Thoracic aorta (tissue), 2 donors: ENCODE measurements around the gene SAT2. TPM values are rescaled to one million over a fixed set of nuclear protein-coding genes. Genes with fewer than 3 reads are reported as not detected.

Experiments used
- ATAC-seq: fragments of 150-250 bp; one replicate; pipeline ENCODE4 v1.8.0; 2017; ENCODE audit warnings: low read depth; ENCODE audit not compliant: insufficient number of reproducible peaks, low FRiP score
- DNase-seq: peaks from one replicate; pipeline ENCODE4 v3.0.0-alpha.2; 2020; ENCODE audit warnings: low spot score
- H3K27ac ChIP-seq, 2 donors: fragments of 200-600 bp; sonication (generic); 1 replicate in 1 of 2; 2 replicates in 1 of 2; pipeline ENCODE4 v1.5.1; 2016; ENCODE audit warnings: mild to moderate bottlenecking in 2 of 2, moderate library complexity in 2 of 2
- H3K27me3 ChIP-seq: fragments of 200-600 bp; sonication (generic); replicated peaks from 2 replicates; pipeline ENCODE4 v1.6.0; 2016; ENCODE audit warnings: mild to moderate bottlenecking; ENCODE audit not compliant: insufficient read depth
- H3K36me3 ChIP-seq: fragments of 200-600 bp; sonication (generic); one replicate; pipeline ENCODE4 v1.5.1; 2016
- H3K4me1 ChIP-seq, 2 donors: fragments of 200-600 bp; sonication (generic); 1 replicate in 1 of 2; 2 replicates in 1 of 2; pipeline versions ENCODE4 v1.5.1 to v1.6.0; 2016; ENCODE audit warnings: low read depth in 2 of 2, mild to moderate bottlenecking in 1 of 2; ENCODE audit not compliant: control insufficient read depth in 1 of 2
- H3K4me3 ChIP-seq: fragments of 200-600 bp; sonication (generic); 2 replicates; pipeline ENCODE4 v1.5.1; 2016; ENCODE audit warnings: mild to moderate bottlenecking
- H3K9me3 ChIP-seq: fragments of 200-600 bp; sonication (generic); 2 replicates; pipeline ENCODE4 v1.5.1; 2016
- CTCF ChIP-seq: fragments of 200-600 bp; sonication (generic); IDR thresholded peaks from one replicate; pipeline ENCODE4 v1.5.1; 2019; ENCODE audit warnings: antibody characterized with exemption
- total RNA-seq, 2 donors: library from RNA; depleted of rRNA; stranded (reverse); fragments of >200 nt; gene quantifications; one replicate each; pipeline versions ENCODE4 v1.1.0 to v1.2.3, GENCODE V29; 2016

SAT2 gene
- total RNA-seq, 2 donors from 2014 or later, result 29.8 to 30.9 TPM

GRCh38 chr17:7590743-7591142, 36.9 kb downstream of the SAT2 start:
- no peak for DNase-seq
- Histone ChIP-seq H3K27me3 (no peaks in the 10 kb centered on the region), H3K36me3 (peaks cover 40% of the 10 kb centered on the region), H3K9me3 (no peaks in the 10 kb centered on the region), H3K4me1 (peaks cover 0 to 22% of the 10 kb centered on the region in 2 donors), H3K27ac (no peak overlapping the region), H3K4me3 (no peak overlapping the region)
- no peak for TF ChIP-seq CTCF
- ATAC-seq, result no peak

GRCh38 chr17:7589891-7590691, 37.5 kb downstream of the SAT2 start, which contains the start of gene SOX15:
TSS of gene SOX15 (minus strand) at chr17:7590094. CDS start at chr17:7589676, 418 bp downstream.
- TF ChIP-seq CTCF, result no peak
- Histone ChIP-seq H3K36me3 (peaks cover 34% of the 10 kb centered on the region), H3K27me3 (no peaks in the 10 kb centered on the region), H3K9me3 (no peaks in the 10 kb centered on the region), H3K27ac (peak within 1 kb of the TSS; percentile 44 to 50), H3K4me3 (peak within 1 kb of the TSS; percentile 75), H3K4me1 (peaks cover 0 to 22% of the 10 kb centered on the region in 2 donors)
- DNase-seq (no peak), ATAC-seq (no peak)

- no peak for DNase-seq
- Histone ChIP-seq H3K9me3 (no peaks in the 10 kb centered on the region), H3K4me1 (peaks cover 6 to 26% of the 10 kb centered on the region in 2 donors), H3K36me3 (peaks cover 30% of the 10 kb centered on the region), H3K4me3 (peak overlapping the region; percentile 75), H3K27ac (peak overlapping the region; percentile 44 to 50), H3K27me3 (no peaks in the 10 kb centered on the region)
- peak; percentile 54 for ATAC-seq
- TF ChIP-seq CTCF, result peak; percentile 90
Observed at GRCh38 chr17:7589204-7589868, 38.3 kb downstream of the SAT2 start.

GRCh38 chr17:7588553-7589203, 38.9 kb downstream of the SAT2 start:
- Histone ChIP-seq H3K4me1 (peaks cover 8 to 29% of the 10 kb centered on the region in 2 donors), H3K9me3 (no peaks in the 10 kb centered on the region), H3K36me3 (peaks cover 23% of the 10 kb centered on the region), H3K27me3 (no peaks in the 10 kb centered on the region), H3K27ac (peak overlapping the region; percentile 44 to 50), H3K4me3 (peak overlapping the region; percentile 75)
- ATAC-seq (no peak), DNase-seq (no peak)
- TF ChIP-seq CTCF, result no peak
